GM12892 (cell line): ENCODE data around the gene GDI2.

Source experiments
- POLR2A ChIP-seq: IDR thresholded peaks from 2 replicates; pipeline ENCODE4 v1.6.1; 2011; ENCODE audit warnings: low read depth, low read length, control low read depth
- POLR2AphosphoS5 ChIP-seq: IDR thresholded peaks from 2 replicates; pipeline ENCODE4 v1.6.1; 2011; ENCODE audit warnings: low read depth, low read length, control low read depth

GRCh38 chr10:5818894-5819293 is 5.7 kb upstream of the GDI2 start:
- no peak for TF ChIP-seq POLR2AphosphoS5
- no peak for TF ChIP-seq POLR2A
